Endodermal cell (in vitro differentiated cells): ENCODE results near the gene MYORG. TPM values are rescaled to one million over a fixed set of nuclear protein-coding genes. Genes with fewer than 3 reads are reported as not detected.

ENCODE experiments used
- DNase-seq: peaks from one replicate; pipeline ENCODE4 v3.0.0-alpha.2; 2017
- H3K27ac ChIP-seq: 2 replicates; pipeline ENCODE4 v1.5.1; 2013; ENCODE audit warnings: mild to moderate bottlenecking, low read depth, low read length, moderate library complexity
- H3K27me3 ChIP-seq: 2 replicates; pipeline ENCODE4 v1.6.1; 2013; ENCODE audit warnings: mild to moderate bottlenecking, low read length, moderate library complexity; ENCODE audit not compliant: insufficient read depth, control insufficient read depth, poor library complexity, severe bottlenecking
- H3K36me3 ChIP-seq: 2 replicates; pipeline ENCODE4 v1.7.0; 2013; ENCODE audit warnings: mild to moderate bottlenecking, low read length, moderate library complexity; ENCODE audit not compliant: control insufficient read depth, insufficient read depth
- H3K4me1 ChIP-seq: one replicate; pipeline ENCODE4 v1.7.0; 2013; ENCODE audit warnings: low read length; ENCODE audit not compliant: control insufficient read depth, insufficient read depth
- H3K4me3 ChIP-seq: 2 replicates; pipeline ENCODE4 v1.5.1; 2013; ENCODE audit warnings: mild to moderate bottlenecking, low read length, moderate library complexity
- H3K9ac ChIP-seq: 2 replicates; pipeline ENCODE4 v1.6.1; 2013; ENCODE audit warnings: mild to moderate bottlenecking, low read length, moderate library complexity; ENCODE audit not compliant: poor library complexity, severe bottlenecking; ENCODE audit errors: extremely low read depth
- H3K9me3 ChIP-seq: 2 replicates; pipeline ENCODE4 v1.6.1; 2013; ENCODE audit warnings: mild to moderate bottlenecking, low read length, moderate library complexity; ENCODE audit not compliant: control insufficient read depth
- H3K27ac Mint-ChIP-seq: 2 replicates; pipeline ENCODE4 v1.8.0; 2020; ENCODE audit warnings: mixed read lengths
- H3K27me3 Mint-ChIP-seq: 2 replicates; pipeline ENCODE4 v1.8.0; 2021; ENCODE audit warnings: mild to moderate bottlenecking, mixed read lengths; ENCODE audit not compliant: insufficient read depth
- H3K36me3 Mint-ChIP-seq: 2 replicates; pipeline ENCODE4 v1.8.0; 2020; ENCODE audit warnings: low read depth, mixed read lengths
- H3K4me1 Mint-ChIP-seq: 2 replicates; pipeline ENCODE4 v1.8.0; 2020; ENCODE audit warnings: mixed read lengths
- H3K4me3 Mint-ChIP-seq: 2 replicates; pipeline ENCODE4 v1.8.0; 2020; ENCODE audit warnings: mild to moderate bottlenecking, moderate library complexity, mixed read lengths
- H3K9me3 Mint-ChIP-seq: 2 replicates; pipeline ENCODE4 v1.8.0; 2020; ENCODE audit warnings: mild to moderate bottlenecking, mixed read lengths
- WGBS, 2 experiments: methylation state at CpG; one replicate each; pipeline versions ENCODE4 v1.1.5 to v1.1.7; 2013; ENCODE audit warnings: missing lambda C conversion rate in 2 of 2, mixed read lengths in 1 of 2; ENCODE audit not compliant: insufficient coverage in 1 of 2, insufficient read length in 1 of 2; 5-methylcytosine and 5-hydroxymethylcytosine counted together
- total RNA-seq, 2 donors: library from RNA; stranded (reverse); fragmentation: NEBNext Ultra II Directional in 1 of 2; extraction: Animal tissue kit (Norgen Biotek cat#: 25700) in 1 of 2; gene quantifications; 2 replicates in 1 of 2; 3 replicates in 1 of 2; pipeline ENCODE4 v1.2.1, GENCODE V29; 2021
- TF ChIP-seq, protein P1 (sequence below): fragments of 200-600 bp; sonication (generic); conservative IDR thresholded peaks from 2 replicates; pipeline ENCODE4 v1.5.0; 2021; ENCODE audit warnings: antibody characterized with exemption, mild to moderate bottlenecking

Gene MYORG
- total RNA-seq, 2 donors from 2014 or later: 56.7 to 58.8 TPM

GRCh38 chr9:34380511-34381315 lies 4.0 kb upstream of the MYORG start:
- Histone ChIP-seq H3K27ac (no peak overlapping the region), H3K36me3 (no peaks in the 10 kb centered on the region), H3K27me3 (peaks cover 54% of the 10 kb centered on the region), H3K9me3 (no peaks in the 10 kb centered on the region), H3K4me3 (peak overlapping the region; percentile 83), H3K9ac (no peak overlapping the region), H3K4me1 (no peaks in the 10 kb centered on the region)
- Mint-ChIP-seq H3K4me1 (peaks cover 10% of the 10 kb centered on the region), H3K27me3 (peaks cover 65% of the 10 kb centered on the region), H3K36me3 (no peaks in the 10 kb centered on the region), H3K9me3 (no peaks in the 10 kb centered on the region), H3K4me3 (peak overlapping the region; percentile 68), H3K27ac (no peak overlapping the region)
- DNase-seq: peak; percentile 96
- 5% methylated on average over 17 to 59 of the region's 59 CpGs for WGBS, 2 experiments
- TF ChIP-seq, protein P1, sequence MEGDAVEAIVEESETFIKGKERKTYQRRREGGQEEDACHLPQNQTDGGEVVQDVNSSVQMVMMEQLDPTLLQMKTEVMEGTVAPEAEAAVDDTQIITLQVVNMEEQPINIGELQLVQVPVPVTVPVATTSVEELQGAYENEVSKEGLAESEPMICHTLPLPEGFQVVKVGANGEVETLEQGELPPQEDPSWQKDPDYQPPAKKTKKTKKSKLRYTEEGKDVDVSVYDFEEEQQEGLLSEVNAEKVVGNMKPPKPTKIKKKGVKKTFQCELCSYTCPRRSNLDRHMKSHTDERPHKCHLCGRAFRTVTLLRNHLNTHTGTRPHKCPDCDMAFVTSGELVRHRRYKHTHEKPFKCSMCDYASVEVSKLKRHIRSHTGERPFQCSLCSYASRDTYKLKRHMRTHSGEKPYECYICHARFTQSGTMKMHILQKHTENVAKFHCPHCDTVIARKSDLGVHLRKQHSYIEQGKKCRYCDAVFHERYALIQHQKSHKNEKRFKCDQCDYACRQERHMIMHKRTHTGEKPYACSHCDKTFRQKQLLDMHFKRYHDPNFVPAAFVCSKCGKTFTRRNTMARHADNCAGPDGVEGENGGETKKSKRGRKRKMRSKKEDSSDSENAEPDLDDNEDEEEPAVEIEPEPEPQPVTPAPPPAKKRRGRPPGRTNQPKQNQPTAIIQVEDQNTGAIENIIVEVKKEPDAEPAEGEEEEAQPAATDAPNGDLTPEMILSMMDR: no peak

DNA sequence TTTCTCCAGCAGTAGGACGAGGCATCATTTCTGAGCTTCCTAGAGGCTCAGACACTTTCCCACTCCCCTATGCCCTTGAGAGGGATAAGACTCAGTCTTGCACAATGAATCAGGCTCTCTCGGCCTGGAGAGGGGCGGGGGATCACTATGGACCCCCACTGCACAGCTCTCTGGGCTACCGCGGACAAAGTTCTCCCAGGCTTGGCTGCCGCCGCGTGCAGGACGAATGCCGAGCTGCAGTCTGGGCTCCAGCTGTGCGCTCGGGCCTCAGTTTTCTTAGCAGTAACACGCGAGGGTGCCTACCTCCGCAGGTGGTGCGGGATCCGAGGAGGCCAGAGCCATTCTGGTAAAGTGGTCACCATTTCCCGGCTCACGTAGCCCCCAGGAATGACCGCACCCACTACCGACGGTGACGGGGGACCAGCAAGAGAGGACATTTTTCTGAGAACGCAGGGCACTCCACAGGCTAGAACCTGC lies 3.4 kb upstream of the MYORG start:
- no peak for DNase-seq

GRCh38 chr9:34379334-34380033 lies 2.8 kb upstream of the MYORG start:
- Histone ChIP-seq H3K4me3 (peak overlapping the region; percentile 83), H3K27me3 (peaks cover 52% of the 10 kb centered on the region), H3K27ac (no peak overlapping the region), H3K36me3 (no peaks in the 10 kb centered on the region), H3K9me3 (no peaks in the 10 kb centered on the region), H3K4me1 (no peaks in the 10 kb centered on the region), H3K9ac (no peak overlapping the region)
- peaks cover 58% of the 10 kb centered on the region for H3K27me3 Mint-ChIP-seq
- peak; percentile 98 for DNase-seq
- no peaks in the 10 kb centered on the region for H3K9me3 Mint-ChIP-seq
- peak overlapping the region; percentile 68 for H3K27ac Mint-ChIP-seq
- H3K36me3 Mint-ChIP-seq: no peaks in the 10 kb centered on the region
- peaks cover 19% of the 10 kb centered on the region for H3K4me1 Mint-ChIP-seq
- TF ChIP-seq, protein P1: peak; percentile 98
- WGBS, 2 experiments: 3 to 9% methylated on average over 17 to 35 of the region's 35 CpGs
- peak overlapping the region; percentile 68 for H3K4me3 Mint-ChIP-seq

More for the DNA sequence above, 3.4 kb upstream of the MYORG start:
- H3K9me3 Mint-ChIP-seq: no peaks in the 10 kb centered on the region
- TF ChIP-seq, protein P1: no peak
- H3K4me1 ChIP-seq: no peaks in the 10 kb centered on the region
- H3K27me3 ChIP-seq: peaks cover 54% of the 10 kb centered on the region
- H3K4me3 ChIP-seq: peak overlapping the region; percentile 83
- peaks cover 62% of the 10 kb centered on the region for H3K27me3 Mint-ChIP-seq
- H3K36me3 Mint-ChIP-seq: no peaks in the 10 kb centered on the region
- WGBS, 2 experiments: 7 to 11% methylated on average over 21 to 24 of the region's 24 CpGs
- no peak overlapping the region for H3K9ac ChIP-seq
- peaks cover 16% of the 10 kb centered on the region for H3K4me1 Mint-ChIP-seq
- no peaks in the 10 kb centered on the region for H3K9me3 ChIP-seq
- no peak overlapping the region for H3K27ac ChIP-seq
- peak overlapping the region; percentile 68 for H3K27ac Mint-ChIP-seq
- H3K36me3 ChIP-seq: no peaks in the 10 kb centered on the region
- peak overlapping the region; percentile 68 for H3K4me3 Mint-ChIP-seq
